Measurements from ENCODE around the gene CCDC12.
A peak's percentile ranks its signal among the peaks of the same experiment; 100 is the strongest.

CCDC12 gene

GRCh38 chr3:46950650-46951241 is 25.8 kb downstream of the CCDC12 start:
- Histone ChIP-seq H3K4me3 (replicated peaks; ENCODE audit: insufficient read depth, low read length) (no peak overlapping the region), H3K27ac (replicated peaks) (no peak overlapping the region), H3K27me3 (ENCODE audit: insufficient read depth, poor library complexity, severe bottlenecking) (no peaks in the 10 kb centered on the region)
- TF ChIP-seq REST (IDR thresholded peaks at IDR 0.05; ENCODE audit: insufficient replicate concordance, low read depth) = no peak
- no peak for TF ChIP-seq CTCF (IDR thresholded peaks at IDR 0.05; ENCODE audit: insufficient read depth, low read length)
- no peak for TF ChIP-seq GABPA (IDR thresholded peaks at IDR 0.05; ENCODE audit: low read depth)
- TF ChIP-seq SPI1 (IDR thresholded peaks at IDR 0.05; ENCODE audit: borderline replicate concordance, low read depth) = peak; percentile 75
- no peak for DNase-seq (ENCODE audit: low read depth in 1 of 2, low spot score in 1 of 2)

DNA sequence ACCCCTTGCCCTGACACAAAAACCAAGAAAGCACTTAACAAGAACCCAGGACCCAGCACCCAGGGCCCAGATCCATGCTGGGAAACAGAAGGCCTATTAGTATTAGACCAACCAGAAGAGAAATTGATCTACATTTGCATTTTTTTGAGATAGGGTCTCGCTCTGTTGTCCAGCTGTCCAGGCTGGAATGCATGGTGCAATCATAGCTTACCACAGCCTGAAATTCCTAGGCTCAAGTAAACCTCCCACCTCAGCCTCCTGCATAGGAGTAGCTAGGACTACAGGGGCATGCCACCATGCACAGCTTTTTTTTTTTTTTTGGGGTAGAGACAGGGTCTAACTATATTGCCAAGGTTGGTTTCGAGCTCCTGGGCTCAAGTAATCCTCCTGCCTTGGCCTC is 26.4 kb downstream of the CCDC12 start:
- no peak for DNase-seq (ENCODE audit: low read depth in 1 of 2, low spot score in 1 of 2)
- no peaks in the 10 kb centered on the region for H3K27me3 ChIP-seq (ENCODE audit: insufficient read depth, poor library complexity, severe bottlenecking)
- H3K27ac ChIP-seq (replicated peaks) = no peak overlapping the region
- no peak overlapping the region for H3K4me3 ChIP-seq (replicated peaks; ENCODE audit: insufficient read depth, low read length)
- no peak for TF ChIP-seq POLR2AphosphoS5 (IDR thresholded peaks at IDR 0.05; ENCODE audit: low read depth)
- TF ChIP-seq REST (IDR thresholded peaks at IDR 0.05; ENCODE audit: insufficient replicate concordance, low read depth) = no peak
- no peak for TF ChIP-seq GABPA (IDR thresholded peaks at IDR 0.05; ENCODE audit: low read depth)
- no peak for TF ChIP-seq SPI1 (IDR thresholded peaks at IDR 0.05; ENCODE audit: borderline replicate concordance, low read depth)
- TF ChIP-seq CTCF (IDR thresholded peaks at IDR 0.05; ENCODE audit: insufficient read depth, low read length) = no peak

- TF ChIP-seq GABPA (IDR thresholded peaks at IDR 0.05; ENCODE audit: low read depth) = no peak
- TF ChIP-seq REST (IDR thresholded peaks at IDR 0.05; ENCODE audit: insufficient replicate concordance, low read depth) = no peak
- no peak for TF ChIP-seq POLR2AphosphoS5 (IDR thresholded peaks at IDR 0.05; ENCODE audit: low read depth)
- no peak for TF ChIP-seq SPI1 (IDR thresholded peaks at IDR 0.05; ENCODE audit: borderline replicate concordance, low read depth)
- no peak for TF ChIP-seq CTCF (IDR thresholded peaks at IDR 0.05; ENCODE audit: insufficient read depth, low read length)
- peak; percentile 62 to 64 for DNase-seq (ENCODE audit: low read depth in 1 of 2, low spot score in 1 of 2)
- H3K4me3 ChIP-seq (replicated peaks; ENCODE audit: insufficient read depth, low read length) = no peak overlapping the region
- H3K27ac ChIP-seq (replicated peaks) = peak overlapping the region; percentile 50
- no peaks in the 10 kb centered on the region for H3K27me3 ChIP-seq (ENCODE audit: insufficient read depth, poor library complexity, severe bottlenecking)
Observed at GRCh38 chr3:46948830-46949671, 27.5 kb downstream of the CCDC12 start.

All from HL-60 (cell line).